Large intestine (tissue), 3 donors: ENCODE results near the gene PLBD2. TPM values are rescaled to one million over a fixed set of nuclear protein-coding genes. Genes with fewer than 3 reads are reported as not detected.

Source experiments
- DNase-seq, 2 donors: peaks; one replicate each; pipeline versions ENCODE4 v3.0.0 to v3.0.0-alpha.2; 2013
- H3K27ac ChIP-seq: one replicate; pipeline ENCODE4 v1.5.1; 2013; ENCODE audit warnings: low read length
- H3K27me3 ChIP-seq: 2 replicates; pipeline ENCODE4 v1.6.1; 2013; ENCODE audit warnings: low read length; ENCODE audit not compliant: control insufficient read depth, insufficient read depth
- H3K36me3 ChIP-seq: 2 replicates; pipeline ENCODE4 v1.6.1; 2013; ENCODE audit warnings: low read length; ENCODE audit not compliant: control insufficient read depth, insufficient read depth
- H3K4me1 ChIP-seq: one replicate; pipeline ENCODE4 v1.6.1; 2013; ENCODE audit warnings: low read length; ENCODE audit not compliant: control insufficient read depth, insufficient read depth
- H3K4me3 ChIP-seq: one replicate; pipeline ENCODE4 v1.5.1; 2013; ENCODE audit warnings: low read length
- H3K9me3 ChIP-seq: one replicate; pipeline ENCODE4 v1.6.1; 2013; ENCODE audit warnings: mild to moderate bottlenecking, low read depth, low read length, moderate library complexity; ENCODE audit not compliant: control insufficient read depth
- WGBS: methylation state at CpG from one replicate; pipeline ENCODE4 v1.1.5; 2013; ENCODE audit warnings: low lambda C conversion rate; ENCODE audit not compliant: insufficient coverage; 5-methylcytosine and 5-hydroxymethylcytosine counted together
- polyA plus RNA-seq: library from polyadenylated mRNA; unstranded; fragments of 120-200 nt; gene quantifications from one replicate; pipeline ENCODE4 v1.2.1, GENCODE V29; 2013

Gene PLBD2
- polyA plus RNA-seq, 1 donor, result 21.2 TPM

DNA sequence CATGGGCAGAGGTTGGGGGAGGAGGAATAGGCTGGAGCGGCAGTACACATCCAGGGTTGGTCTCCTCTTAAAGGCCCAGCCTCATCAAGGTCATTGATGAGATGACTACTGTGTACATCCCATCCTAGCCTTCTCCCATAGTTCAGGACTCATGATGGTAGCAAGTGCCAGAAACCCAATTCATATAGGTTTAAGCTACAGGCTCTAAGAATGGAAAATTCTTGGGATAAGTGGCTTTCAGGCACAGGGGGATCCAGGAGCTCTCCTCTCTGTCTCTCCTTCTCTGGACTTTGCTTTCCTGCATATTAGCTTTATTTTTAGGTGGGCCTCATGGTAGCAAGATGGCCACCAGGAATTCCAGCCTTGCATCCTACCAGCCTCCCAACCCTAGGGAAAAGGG, 70.1 kb downstream of the PLBD2 start:
- DNase-seq, result no peak
- WGBS, result no CpG with 5 or more reads among the region's 1 CpG
- H3K27ac ChIP-seq, result no peak overlapping the region
- H3K4me1 ChIP-seq, result no peaks in the 10 kb centered on the region
- no peaks in the 10 kb centered on the region for H3K27me3 ChIP-seq
- H3K9me3 ChIP-seq, result no peaks in the 10 kb centered on the region
- H3K4me3 ChIP-seq, result no peak overlapping the region
- no peaks in the 10 kb centered on the region for H3K36me3 ChIP-seq

DNA sequence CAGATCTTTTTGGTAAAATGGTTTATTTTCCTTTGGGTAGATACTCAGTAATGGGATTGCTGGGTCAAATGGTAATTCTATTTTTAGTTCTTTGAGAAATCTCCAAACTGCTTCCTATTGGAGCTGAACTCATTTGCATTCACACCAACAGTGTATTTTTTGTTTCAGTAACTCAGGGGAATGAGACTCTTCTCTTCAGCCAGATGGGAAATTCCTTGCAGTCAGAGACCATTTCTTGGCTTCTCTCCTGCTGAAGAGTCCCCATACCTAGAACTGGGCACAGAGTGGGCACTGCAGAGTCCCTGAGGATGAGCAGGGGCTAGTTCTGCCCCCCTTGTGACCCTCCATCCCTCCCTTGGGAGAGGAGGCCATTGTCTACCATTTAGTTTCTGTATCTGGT, 74.6 kb downstream of the PLBD2 start:
- H3K36me3 ChIP-seq, result no peaks in the 10 kb centered on the region
- H3K27me3 ChIP-seq, result no peaks in the 10 kb centered on the region
- H3K9me3 ChIP-seq, result no peaks in the 10 kb centered on the region
- H3K27ac ChIP-seq, result no peak overlapping the region
- no peaks in the 10 kb centered on the region for H3K4me1 ChIP-seq
- H3K4me3 ChIP-seq, result no peak overlapping the region
- no peak for DNase-seq

DNA sequence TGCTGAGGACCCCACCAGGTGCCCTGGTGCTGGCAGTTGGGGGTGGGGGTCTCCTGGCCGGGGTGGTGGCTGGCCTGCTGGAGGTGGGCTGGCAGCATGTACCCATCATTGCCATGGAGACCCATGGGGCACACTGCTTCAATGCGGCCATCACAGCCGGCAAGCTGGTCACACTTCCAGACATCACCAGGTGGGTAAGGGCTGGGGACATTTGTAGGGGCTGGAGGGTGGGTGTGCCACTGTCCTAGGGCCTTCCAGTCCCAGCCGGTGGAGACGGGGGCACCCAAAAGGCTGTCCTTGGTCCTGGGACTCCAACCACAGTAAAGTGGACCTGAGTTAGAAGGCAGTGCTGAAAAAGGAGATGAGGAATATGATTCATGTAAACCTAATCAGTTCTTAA, 77.0 kb downstream of the PLBD2 start:
- Histone ChIP-seq H3K4me1 (no peaks in the 10 kb centered on the region), H3K9me3 (no peaks in the 10 kb centered on the region), H3K27ac (no peak overlapping the region), H3K27me3 (no peaks in the 10 kb centered on the region), H3K4me3 (no peak overlapping the region), H3K36me3 (no peaks in the 10 kb centered on the region)
- no peak for DNase-seq
- no CpG with 5 or more reads among the region's 5 CpGs for WGBS

DNA sequence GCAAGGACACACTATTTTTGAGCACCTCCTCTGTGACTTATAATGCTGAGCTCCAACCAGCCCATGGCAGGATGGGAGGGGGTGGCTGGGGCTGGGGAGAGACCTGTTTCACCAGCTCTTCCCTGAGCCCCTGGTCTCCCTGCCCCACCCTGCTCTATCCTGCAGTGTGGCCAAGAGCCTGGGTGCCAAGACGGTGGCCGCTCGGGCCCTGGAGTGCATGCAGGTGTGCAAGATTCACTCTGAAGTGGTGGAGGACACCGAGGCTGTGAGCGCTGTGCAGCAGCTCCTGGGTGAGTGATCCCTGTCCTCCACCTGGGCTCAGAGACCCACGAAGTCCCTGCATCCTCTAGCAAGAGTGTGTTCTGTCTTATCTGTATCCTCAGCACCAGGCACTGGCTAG, 78.2 kb downstream of the PLBD2 start:
- Histone ChIP-seq H3K27me3 (peaks cover 5% of the 10 kb centered on the region), H3K9me3 (no peaks in the 10 kb centered on the region), H3K36me3 (no peaks in the 10 kb centered on the region), H3K27ac (no peak overlapping the region), H3K4me1 (no peaks in the 10 kb centered on the region), H3K4me3 (no peak overlapping the region)
- DNase-seq, result no peak
- no CpG with 5 or more reads among the region's 6 CpGs for WGBS

DNA sequence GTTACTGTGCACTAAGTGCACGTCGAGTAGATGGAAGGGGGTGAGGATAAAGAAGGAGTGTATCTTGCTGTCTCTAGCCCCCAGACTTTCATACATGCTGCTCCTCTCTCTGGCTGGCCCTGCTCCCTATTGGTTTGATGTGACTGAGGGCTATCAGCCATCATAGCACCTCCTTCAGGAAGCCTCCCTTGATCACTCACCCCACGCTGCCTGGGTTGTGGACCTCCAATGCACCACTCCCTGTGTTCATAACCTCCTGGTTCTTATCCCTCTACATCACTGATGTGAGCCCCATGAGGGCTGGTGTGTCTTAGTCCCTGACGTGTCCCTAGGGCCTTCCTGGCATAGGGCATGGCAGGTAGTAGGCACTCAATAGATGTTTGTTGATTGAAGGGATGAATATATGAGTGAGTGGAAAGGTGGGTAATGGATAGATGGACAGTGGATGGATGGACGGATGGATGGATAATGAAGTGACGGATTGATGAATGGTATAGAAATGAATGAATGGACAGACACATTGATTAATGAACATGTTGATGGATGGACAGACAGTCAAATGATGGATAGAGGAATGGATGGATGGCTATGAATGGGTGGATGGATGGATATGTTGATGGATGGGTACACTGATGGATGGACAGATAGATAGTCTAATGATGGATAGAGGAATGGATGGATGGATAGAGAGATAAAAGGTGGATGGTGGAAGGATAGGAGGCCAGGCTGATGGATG, 78.8 kb downstream of the PLBD2 start:
- peaks cover 9% of the 10 kb centered on the region for H3K27me3 ChIP-seq
- no peaks in the 10 kb centered on the region for H3K9me3 ChIP-seq
- DNase-seq, result no peak
- no peaks in the 10 kb centered on the region for H3K36me3 ChIP-seq
- no peak overlapping the region for H3K4me3 ChIP-seq
- H3K27ac ChIP-seq, result no peak overlapping the region
- no peaks in the 10 kb centered on the region for H3K4me1 ChIP-seq
- 80% methylated on average over 2 of the region's 6 CpGs for WGBS

- H3K36me3 ChIP-seq, result no peaks in the 10 kb centered on the region
- peaks cover 9% of the 10 kb centered on the region for H3K27me3 ChIP-seq
- H3K4me1 ChIP-seq, result no peaks in the 10 kb centered on the region
- H3K4me3 ChIP-seq, result no peak overlapping the region
- WGBS, result no CpG with 5 or more reads among the region's 9 CpGs
- H3K9me3 ChIP-seq, result no peaks in the 10 kb centered on the region
- no peak for DNase-seq
- H3K27ac ChIP-seq, result no peak overlapping the region
These were observed 79.3 kb downstream of the PLBD2 start for GRCh38 chr12:113437729-113438100.

GRCh38 chr12:113438523-113439300, 80.3 kb downstream of the PLBD2 start:
- 88% methylated on average over 3 of the region's 4 CpGs for WGBS
- no peak overlapping the region for H3K27ac ChIP-seq
- DNase-seq, result no peak
- no peak overlapping the region for H3K4me3 ChIP-seq
- H3K36me3 ChIP-seq, result no peaks in the 10 kb centered on the region
- peaks cover 9% of the 10 kb centered on the region for H3K27me3 ChIP-seq
- no peaks in the 10 kb centered on the region for H3K4me1 ChIP-seq
- H3K9me3 ChIP-seq, result no peaks in the 10 kb centered on the region

DNA sequence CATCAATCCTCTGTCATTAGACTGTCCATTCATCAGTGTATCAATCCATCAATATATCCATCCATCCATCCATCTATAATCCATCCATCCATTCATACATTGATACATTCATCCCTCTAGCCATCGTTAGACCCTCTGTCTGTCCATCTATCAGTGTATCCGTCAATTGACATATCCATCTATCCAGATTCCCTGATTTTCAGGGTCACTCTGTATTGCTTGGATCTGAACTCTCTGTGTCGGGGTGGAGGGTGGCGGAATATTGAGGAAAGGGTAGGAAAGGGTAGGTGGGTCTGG, 80.9 kb downstream of the PLBD2 start:
- DNase-seq, result no peak
- Histone ChIP-seq H3K9me3 (no peaks in the 10 kb centered on the region), H3K27ac (no peak overlapping the region), H3K4me3 (no peak overlapping the region), H3K27me3 (peaks cover 11% of the 10 kb centered on the region), H3K4me1 (no peaks in the 10 kb centered on the region), H3K36me3 (no peaks in the 10 kb centered on the region)
- no CpG with 5 or more reads among the region's 4 CpGs for WGBS

DNA sequence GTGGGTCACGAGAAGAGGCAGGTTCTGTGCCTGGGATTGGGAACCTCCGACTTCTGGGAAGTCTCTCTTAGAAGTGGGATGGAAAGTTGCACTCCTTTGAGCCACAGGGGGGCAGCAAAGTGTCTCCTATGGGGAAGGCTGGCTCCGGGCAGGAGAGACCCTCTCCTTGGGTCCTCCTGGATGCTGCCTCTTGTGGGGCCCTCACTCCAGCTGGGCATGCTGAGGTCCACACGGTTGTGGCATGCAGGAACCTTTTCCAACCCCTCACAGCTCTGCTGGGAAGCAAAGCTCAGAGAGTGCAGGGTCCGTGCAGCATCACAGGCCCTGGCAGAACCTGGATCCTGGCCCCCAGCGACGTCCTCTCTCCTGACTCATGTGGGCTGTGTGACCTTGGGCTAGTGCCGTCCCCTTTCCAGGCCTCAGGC, 81.2 kb downstream of the PLBD2 start:
- WGBS, result no CpG with 5 or more reads among the region's 8 CpGs
- Histone ChIP-seq H3K36me3 (no peaks in the 10 kb centered on the region), H3K27ac (no peak overlapping the region), H3K27me3 (peaks cover 11% of the 10 kb centered on the region), H3K4me3 (no peak overlapping the region), H3K4me1 (no peaks in the 10 kb centered on the region), H3K9me3 (no peaks in the 10 kb centered on the region)
- no peak for DNase-seq

- Histone ChIP-seq H3K4me1 (no peaks in the 10 kb centered on the region), H3K4me3 (no peak overlapping the region), H3K27me3 (peaks cover 15% of the 10 kb centered on the region), H3K9me3 (no peaks in the 10 kb centered on the region), H3K27ac (no peak overlapping the region), H3K36me3 (no peaks in the 10 kb centered on the region)
- no CpG with 5 or more reads among the region's 7 CpGs for WGBS
- DNase-seq, result no peak
These were observed 81.9 kb downstream of the PLBD2 start for GRCh38 chr12:113440336-113440735.
